ENCODE measurements around the gene GRK1. TPM values are rescaled to one million over a fixed set of nuclear protein-coding genes. Genes with fewer than 3 reads are reported as not detected.

The GRK1 gene
- total and polyA plus RNA-seq, 2 of the 8 experiments (the other 6 are each of a cell fraction or from before 2014, with no cell fraction given): 0.12 TPM; not detected in 1

Other genes starting within 250 kb of the GRK1 start
- 1.7 and 2.0 TPM in 2 replicates for gene ADPRHL1, start 213.7 kb upstream of the GRK1 start, total RNA-seq (2021; fragmentation: NEBNext Ultra II Directional; extraction: Animal tissue kit (Norgen Biotek cat#: 25700))
- gene ADPRHL1, start 213.7 kb upstream of the GRK1 start, polyA plus RNA-seq (2011; rRNA removed): 0.74 and 1.3 TPM in 2 replicates
- gene DCUN1D2, start 176.5 kb upstream of the GRK1 start, total RNA-seq (2021; fragmentation: NEBNext Ultra II Directional; extraction: Animal tissue kit (Norgen Biotek cat#: 25700)): 35.2 and 35.3 TPM in 2 replicates
- 19.5 and 22.6 TPM in 2 replicates for gene DCUN1D2, start 176.5 kb upstream of the GRK1 start, polyA plus RNA-seq (2011; rRNA removed)
- 81.9 and 84.8 TPM in 2 replicates for gene TFDP1, start 82.5 kb upstream of the GRK1 start, total RNA-seq (2021; fragmentation: NEBNext Ultra II Directional; extraction: Animal tissue kit (Norgen Biotek cat#: 25700))
- gene TFDP1, start 82.5 kb upstream of the GRK1 start, polyA plus RNA-seq (2011; rRNA removed): 35.5 and 43.6 TPM in 2 replicates
- gene ATP4B, start 9.0 kb upstream of the GRK1 start, total RNA-seq (2021; fragmentation: NEBNext Ultra II Directional; extraction: Animal tissue kit (Norgen Biotek cat#: 25700)): not detected in 2 replicates
- gene ATP4B, start 9.0 kb upstream of the GRK1 start, polyA plus RNA-seq (2011; rRNA removed): 0.05 TPM in 1 of 2 replicates, not detected in the other
- gene TMEM255B, start 92.0 kb downstream of the GRK1 start, total RNA-seq (2021; fragmentation: NEBNext Ultra II Directional; extraction: Animal tissue kit (Norgen Biotek cat#: 25700)): 2.7 and 4.4 TPM in 2 replicates
- gene TMEM255B, start 92.0 kb downstream of the GRK1 start, polyA plus RNA-seq (2011; rRNA removed): 3.4 and 5.0 TPM in 2 replicates
- gene GAS6, start 196.9 kb downstream of the GRK1 start, total RNA-seq (2021; fragmentation: NEBNext Ultra II Directional; extraction: Animal tissue kit (Norgen Biotek cat#: 25700)): 18.4 and 18.6 TPM in 2 replicates
- gene GAS6, start 196.9 kb downstream of the GRK1 start, polyA plus RNA-seq (2011; rRNA removed): 31.0 and 37.3 TPM in 2 replicates